Ovary (tissue), 9 donors: ENCODE results near the gene PRPF38A. TPM values are rescaled to one million over a fixed set of nuclear protein-coding genes. Genes with fewer than 3 reads are reported as not detected.

ENCODE experiments used
- DNase-seq, 5 donors: peaks; one replicate each; pipeline ENCODE4 v3.0.0-alpha.2; 2019 to 2020
- H3K27ac ChIP-seq, 2 donors: fragments of 200-600 bp; one replicate each; pipeline versions ENCODE4 v1.5.1 to v1.8.0; 2019 to 2022
- H3K27me3 ChIP-seq: fragments of 200-600 bp; one replicate; pipeline ENCODE4 v1.8.0; 2022
- H3K36me3 ChIP-seq: fragments of 200-600 bp; sonication (generic); one replicate; pipeline ENCODE4 v1.5.1; 2019
- H3K4me1 ChIP-seq: one replicate; pipeline ENCODE4 v1.8.1; 2013; ENCODE audit warnings: mild to moderate bottlenecking, moderate library complexity; ENCODE audit not compliant: insufficient read depth
- H3K4me3 ChIP-seq: fragments of 200-600 bp; sonication (generic); one replicate; pipeline ENCODE4 v1.5.1; 2017
- H3K9me3 ChIP-seq, 2 donors: fragments of 200-600 bp in 1 of 2; sonication (generic) in 1 of 2; one replicate each; pipeline versions ENCODE4 v1.5.1 to v1.8.1; 2013 to 2019; ENCODE audit warnings: mild to moderate bottlenecking in 1 of 2, moderate library complexity in 1 of 2
- EP300 ChIP-seq: sonication (generic); formaldehyde crosslinking; IDR thresholded peaks from one replicate; pipeline ENCODE4 v1.6.1; 2017; ENCODE audit warnings: antibody characterized with exemption
- POLR2A ChIP-seq: fragments of 450-650 bp; IDR thresholded peaks from one replicate; pipeline ENCODE4 v1.6.1; 2017; ENCODE audit warnings: antibody characterized with exemption, mild to moderate bottlenecking, moderate library complexity
- WGBS, 3 donors: extraction: QIAGEN DNeasy Blood & Tissue Kit in 1 of 3; methylation state at CpG; one replicate each; pipeline versions ENCODE4 v1.1.5 to v1.1.7; 2013 to 2017; 5-methylcytosine and 5-hydroxymethylcytosine counted together
- intact Hi-C, 4 donors: fragments of 100-400 bp; cut with DNase I; formaldehyde crosslinking; loops; one replicate each; pipeline versions ENCODE4 v1.11.0 to v1.15.1; 2022 to 2023
- polyA plus RNA-seq, 2 donors: library from polyadenylated mRNA; stranded (reverse); fragments of 200-250 nt in 1 of 2; fragments of 350-450 nt in 1 of 2; fragmentation: Illumina TruSeq in 1 of 2; extraction: RNeasy Lipid Tissue Mini Kit (QIAGEN cat#74804) in 1 of 2; gene quantifications; one replicate each; pipeline ENCODE4 v1.2.3, GENCODE V29; 2013 to 2014
- total RNA-seq, 7 donors: library from RNA; depleted of rRNA in 2 of 7; stranded (reverse); fragments of >200 nt in 2 of 7; fragmentation: NEBNext Ultra II Directional in 3 of 7; extraction: Animal tissue kit (Norgen Biotek cat#: 25700) in 3 of 7; gene quantifications; one replicate each; pipeline versions ENCODE4 v1.1.0 to v1.2.4, GENCODE V29; 2016 to 2023
- TF ChIP-seq, protein P1 (sequence below), 3 donors: fragments of 450-650 bp in 2 of 3; fragments of 200-600 bp in 1 of 3; IDR thresholded peaks; one replicate each; pipeline versions ENCODE4 v1.5.1 to v1.8.0; 2016 to 2022; ENCODE audit warnings: antibody characterized with exemption in 3 of 3, mild to moderate bottlenecking in 1 of 3
- donor health status: DM: no; HTN: no; CAD: no; lungs with moderate emphysema.
- donor health status: DM: no; HTN: no; CAD: no.
- donor health status: Bipolar disorder and iron deficiency.
- donor health status: DM: yes; HTN: yes; CAD: no.
- donor health status: DM: no; HTN: no; CAD: no.
- donor health status: DM: yes; HTN: yes; CAD: no.

The PRPF38A gene
- total and polyA plus RNA-seq, 9 donors, result 17.7 to 66.0 (median 51.2) TPM

DNA sequence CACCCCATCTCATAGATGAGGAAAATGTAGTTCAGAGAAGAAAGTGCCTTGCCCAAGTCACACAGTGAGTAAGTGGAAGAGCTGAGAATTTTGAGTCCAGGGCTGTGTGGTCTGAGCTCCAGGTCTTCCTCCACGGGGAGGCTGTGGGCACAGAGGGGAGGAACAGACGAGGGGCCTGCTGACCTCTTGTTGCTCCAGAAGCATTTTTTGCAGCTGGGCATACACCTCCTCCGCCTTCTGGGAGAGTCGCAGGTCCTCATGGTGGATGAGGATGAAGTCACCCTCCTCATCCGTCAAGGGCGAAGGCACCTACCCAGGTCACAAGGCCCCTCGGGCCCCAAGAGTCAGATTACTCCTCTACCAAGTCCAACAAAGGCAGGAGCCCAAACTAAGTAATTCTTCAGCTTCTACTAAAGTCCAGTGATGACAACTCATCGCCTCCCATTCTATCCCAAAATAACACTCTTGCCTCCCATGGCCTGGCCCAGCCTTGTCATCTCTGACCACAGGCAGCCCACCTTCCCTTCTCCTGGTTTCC lies 47.5 kb upstream of the PRPF38A start:
- intact Hi-C loops, result no loop called here
- Histone ChIP-seq H3K27me3 (no peaks in the 10 kb centered on the region), H3K4me3 (no peak overlapping the region), H3K27ac (no peak overlapping the region), H3K4me1 (no peaks in the 10 kb centered on the region), H3K9me3 (no peaks in the 10 kb centered on the region), H3K36me3 (no peaks in the 10 kb centered on the region)
- no peak for TF ChIP-seq POLR2A
- TF ChIP-seq, protein P1, sequence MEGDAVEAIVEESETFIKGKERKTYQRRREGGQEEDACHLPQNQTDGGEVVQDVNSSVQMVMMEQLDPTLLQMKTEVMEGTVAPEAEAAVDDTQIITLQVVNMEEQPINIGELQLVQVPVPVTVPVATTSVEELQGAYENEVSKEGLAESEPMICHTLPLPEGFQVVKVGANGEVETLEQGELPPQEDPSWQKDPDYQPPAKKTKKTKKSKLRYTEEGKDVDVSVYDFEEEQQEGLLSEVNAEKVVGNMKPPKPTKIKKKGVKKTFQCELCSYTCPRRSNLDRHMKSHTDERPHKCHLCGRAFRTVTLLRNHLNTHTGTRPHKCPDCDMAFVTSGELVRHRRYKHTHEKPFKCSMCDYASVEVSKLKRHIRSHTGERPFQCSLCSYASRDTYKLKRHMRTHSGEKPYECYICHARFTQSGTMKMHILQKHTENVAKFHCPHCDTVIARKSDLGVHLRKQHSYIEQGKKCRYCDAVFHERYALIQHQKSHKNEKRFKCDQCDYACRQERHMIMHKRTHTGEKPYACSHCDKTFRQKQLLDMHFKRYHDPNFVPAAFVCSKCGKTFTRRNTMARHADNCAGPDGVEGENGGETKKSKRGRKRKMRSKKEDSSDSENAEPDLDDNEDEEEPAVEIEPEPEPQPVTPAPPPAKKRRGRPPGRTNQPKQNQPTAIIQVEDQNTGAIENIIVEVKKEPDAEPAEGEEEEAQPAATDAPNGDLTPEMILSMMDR (IDR thresholded peaks at IDR 0.05), result no peak
- no peak for TF ChIP-seq EP300
- no peak for DNase-seq
- 85 to 89% (median 87%) methylated on average over 8 of the region's 8 CpGs for WGBS, 3 donors

DNA sequence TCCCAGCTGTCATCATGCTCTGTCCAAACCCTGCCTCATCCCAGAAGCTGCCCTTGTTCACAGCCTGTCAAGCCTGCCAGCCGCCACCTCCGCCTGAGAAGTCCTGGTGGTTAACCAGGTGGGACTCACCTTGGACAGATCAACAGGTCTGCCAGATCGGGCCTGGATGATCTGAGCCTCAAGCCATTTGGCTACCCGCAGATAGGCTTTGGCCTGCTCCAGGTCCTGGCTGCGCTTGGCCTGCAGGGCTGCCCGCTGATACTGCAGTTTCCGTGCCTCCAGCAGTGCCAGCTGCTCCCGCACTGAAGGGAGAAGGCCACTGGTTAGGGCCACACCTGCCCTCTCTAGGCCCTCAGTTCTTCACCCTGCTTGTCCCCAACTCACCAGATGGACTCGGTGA lies 47.0 kb upstream of the PRPF38A start:
- intact Hi-C loops, result no loop called here
- TF ChIP-seq, protein P1 (IDR thresholded peaks at IDR 0.05), result no peak
- TF ChIP-seq EP300, result no peak
- TF ChIP-seq POLR2A, result no peak
- 93 to 97% (median 93%) methylated on average over 9 of the region's 9 CpGs for WGBS, 3 donors
- no peak for DNase-seq
- Histone ChIP-seq H3K27me3 (no peaks in the 10 kb centered on the region), H3K4me1 (no peaks in the 10 kb centered on the region), H3K4me3 (no peak overlapping the region), H3K36me3 (no peaks in the 10 kb centered on the region), H3K9me3 (no peaks in the 10 kb centered on the region), H3K27ac (no peak overlapping the region)

DNA sequence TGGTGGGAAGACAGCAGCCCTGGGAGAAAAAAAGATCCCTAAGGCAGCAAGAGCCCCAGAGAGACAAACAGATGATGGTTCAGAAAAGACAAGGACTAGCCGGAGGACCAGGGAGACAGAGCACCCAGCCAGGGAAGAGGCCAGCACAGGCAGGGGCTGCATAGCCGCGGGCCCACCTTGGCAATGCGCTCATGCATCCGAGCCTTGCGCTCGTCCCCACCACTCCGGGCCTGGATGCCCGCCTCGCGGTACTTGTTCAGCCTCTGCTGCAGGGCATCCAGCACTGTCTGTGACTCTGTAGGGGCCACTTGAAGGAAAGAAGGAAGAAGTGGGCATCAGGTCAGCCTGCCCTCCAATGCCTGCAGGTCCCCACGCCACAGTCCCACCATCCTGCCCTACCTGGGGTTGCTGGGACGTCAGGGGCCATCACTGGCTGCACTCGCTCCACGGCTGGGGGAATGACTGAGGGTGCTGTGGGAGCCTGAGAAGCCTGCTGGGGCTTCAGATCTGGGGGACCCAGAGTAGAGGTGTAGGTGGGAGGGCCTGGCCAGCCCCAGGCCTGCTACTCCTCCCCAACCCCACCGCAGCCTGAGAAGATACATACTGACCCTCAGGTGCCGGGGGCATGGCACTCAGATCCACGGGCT lies 45.4 kb upstream of the PRPF38A start:
- Histone ChIP-seq H3K27ac (no peak overlapping the region), H3K27me3 (no peaks in the 10 kb centered on the region), H3K4me3 (no peak overlapping the region), H3K36me3 (no peaks in the 10 kb centered on the region), H3K9me3 (no peaks in the 10 kb centered on the region), H3K4me1 (no peaks in the 10 kb centered on the region)
- intact Hi-C loops, result no loop called here
- no peak for DNase-seq
- TF ChIP-seq POLR2A, result no peak
- TF ChIP-seq, protein P1 (IDR thresholded peaks at IDR 0.05), result no peak
- TF ChIP-seq EP300, result no peak
- 92 to 93% (median 93%) methylated on average over 15 to 18 of the region's 18 CpGs for WGBS, 3 donors

DNA sequence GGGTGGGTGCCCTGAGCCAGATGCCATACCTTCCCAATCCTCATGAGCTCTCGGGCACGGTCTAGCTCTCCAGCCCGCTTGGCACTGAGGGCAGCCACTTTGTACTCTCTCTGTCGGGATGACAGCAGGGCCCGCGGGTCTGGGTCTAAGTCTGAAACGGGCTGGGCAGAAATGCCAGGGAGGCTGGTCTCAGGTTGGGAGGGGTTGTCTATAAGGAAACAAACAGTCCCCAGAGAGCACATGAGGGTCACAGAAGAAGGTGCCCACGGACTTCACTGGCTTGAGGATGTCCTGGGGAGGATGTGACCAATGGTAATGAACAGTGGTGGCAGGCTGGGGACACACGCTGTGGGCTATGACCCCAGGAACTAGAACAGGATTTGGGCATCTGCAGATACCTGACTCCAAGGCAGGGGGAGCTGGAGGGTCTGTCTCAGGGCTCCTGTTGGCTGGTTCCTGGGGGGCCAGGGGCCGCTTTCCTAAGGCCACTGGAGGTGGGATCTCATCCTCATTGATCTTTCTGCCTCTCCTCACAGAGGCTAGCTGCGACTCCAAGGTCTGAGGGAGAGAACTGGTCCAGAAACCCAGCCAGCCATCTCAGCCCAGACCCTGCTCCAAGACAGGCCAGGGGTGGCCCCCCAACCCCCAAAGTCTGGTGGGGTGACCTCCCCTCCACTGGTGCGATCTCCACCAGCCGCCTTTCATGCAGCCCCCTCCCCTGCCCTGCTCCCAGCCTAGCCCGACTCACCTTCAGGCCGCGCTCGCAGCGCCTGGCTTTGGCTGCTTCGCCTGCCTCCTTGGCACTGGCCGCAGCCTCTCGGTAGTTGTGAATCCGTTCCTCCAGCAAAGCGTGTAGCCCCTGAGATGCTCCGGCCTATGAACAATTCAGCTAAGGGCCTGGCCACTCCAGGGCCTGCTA lies 44.5 kb upstream of the PRPF38A start:
- Histone ChIP-seq H3K4me1 (peaks cover 1% of the 10 kb centered on the region), H3K4me3 (no peak overlapping the region), H3K9me3 (no peaks in the 10 kb centered on the region), H3K27me3 (no peaks in the 10 kb centered on the region), H3K27ac (no peak overlapping the region), H3K36me3 (no peaks in the 10 kb centered on the region)
- intact Hi-C loops, result no loop called here
- WGBS, 3 donors, result 92 to 94% (median 93%) methylated on average over 24 of the region's 24 CpGs
- TF ChIP-seq, protein P1 (IDR thresholded peaks at IDR 0.05), result no peak
- no peak for TF ChIP-seq EP300
- no peak for DNase-seq
